HepG2 (cell line): ENCODE results near the gene DAGLB. TPM values are rescaled to one million over a fixed set of nuclear protein-coding genes. Genes with fewer than 3 reads are reported as not detected.

Experiments used
- ATAC-seq: fragments of 200-7000 bp; cut with Tn5 transposase; 3 replicates; pipeline ENCODE4 v1.9.1; 2020; ENCODE audit warnings: mild to moderate bottlenecking, moderate library complexity
- BruUV-seq: library from RNA; stranded (reverse); fragments of 400-500 nt; replicated peaks from 2 replicates; lab custom pipeline; 2021; lab: Mats Ljungman, UMichigan
- CTCF ChIA-PET: fragments of 300-600 bp; formaldehyde crosslinking; extraction: SDS; loops from one replicate; lab custom pipeline; 2021; ENCODE audit warnings: low total read pairs, inconsistent platforms, low intra/inter-chr PET ratio; lab: Yijun Ruan, JAX
- POLR2A ChIA-PET: fragments of 350-600 bp; sonication (Branson Sonifier 250); formaldehyde crosslinking; loops from one replicate; lab custom pipeline; 2020; ENCODE audit warnings: antibody characterized with exemption, inconsistent platforms; lab: Yijun Ruan, JAX
- DNase-seq: peaks from one replicate; pipeline ENCODE4 v3.0.0-alpha.2; 2015; ENCODE audit warnings: low spot score
- FAIRE-seq: peaks from 3 replicates; lab custom pipeline; 2011; peaks lifted over from hg19 to GRCh38; lab: Jason Lieb, UNC
- H2AFZ ChIP-seq: one replicate; pipeline ENCODE4 v1.6.1; 2011; ENCODE audit warnings: low read length, inconsistent platforms
- H3K27ac ChIP-seq: fragments of 300-600 bp; 3 replicates; pipeline ENCODE4 v1.8.0; 2011; ENCODE audit warnings: mixed run types, mild to moderate bottlenecking, mixed read lengths, low read length, inconsistent platforms; ENCODE audit not compliant: insufficient read depth; ENCODE audit errors: extremely low read length
- H3K27me3 ChIP-seq, 2 experiments: fragments of 200-600 bp in 1 of 2; 2 replicates in 1 of 2; 3 replicates in 1 of 2; pipeline versions ENCODE4 v1.6.0 to v1.8.0; 2011; ENCODE audit warnings: low read length in 2 of 2, mild to moderate bottlenecking in 2 of 2, moderate library complexity in 2 of 2, inconsistent platforms in 1 of 2; ENCODE audit not compliant: insufficient read depth in 2 of 2, control insufficient read depth in 1 of 2
- H3K36me3 ChIP-seq, 2 experiments: fragments of 200-600 bp in 1 of 2; replicated peaks in 1 of 2; 2 replicates in 1 of 2; 3 replicates in 1 of 2; pipeline versions ENCODE4 v1.5.1 to v1.8.0; 2011; ENCODE audit warnings: low read length in 2 of 2, inconsistent platforms in 1 of 2; ENCODE audit not compliant: insufficient read depth in 2 of 2, control insufficient read depth in 1 of 2
- H3K4me1 ChIP-seq: 2 replicates; pipeline ENCODE4 v1.5.1; 2012; ENCODE audit warnings: low read length, inconsistent platforms; ENCODE audit not compliant: insufficient read depth
- H3K4me2 ChIP-seq: 2 replicates; pipeline ENCODE4 v1.6.0; 2011; ENCODE audit warnings: low read depth, low read length, inconsistent platforms
- H3K4me3 ChIP-seq, 3 experiments: fragments of 200-600 bp in 1 of 3; sonication (generic), shearing (Covaris generic) in 1 of 3; replicated peaks in 1 of 3; 2 replicates each; pipeline ENCODE4 v1.5.1; 2011 to 2016; ENCODE audit warnings: low read length in 3 of 3, inconsistent platforms in 2 of 3, low read depth in 2 of 3, mild to moderate bottlenecking in 2 of 3, control low read depth in 1 of 3, mixed read lengths in 1 of 3; ENCODE audit not compliant: insufficient read depth in 1 of 3
- H3K79me2 ChIP-seq: one replicate; pipeline ENCODE4 v1.6.1; 2011; ENCODE audit warnings: low read length, inconsistent platforms; ENCODE audit not compliant: insufficient read depth
- H3K9ac ChIP-seq: 2 replicates; pipeline ENCODE4 v1.6.0; 2011; ENCODE audit warnings: mild to moderate bottlenecking, low read depth, low read length, inconsistent platforms; ENCODE audit not compliant: insufficient read depth
- H3K9me3 ChIP-seq: 2 replicates; pipeline ENCODE4 v1.5.1; 2012; ENCODE audit warnings: mild to moderate bottlenecking, low read length
- H4K20me1 ChIP-seq: 2 replicates; pipeline ENCODE4 v1.6.0; 2011; ENCODE audit warnings: inconsistent platforms, mild to moderate bottlenecking, low read length, moderate library complexity; ENCODE audit not compliant: insufficient read depth
- FOSL2 ChIP-seq: sonication (generic); formaldehyde crosslinking; IDR thresholded peaks from 2 replicates; pipeline ENCODE4 v1.4.0; 2020; ENCODE audit warnings: missing genetic modification reagents
- FOXK2 ChIP-seq: fragments of 450-650 bp; IDR thresholded peaks from 2 replicates; pipeline ENCODE4 v1.6.1; 2016
- MAFF ChIP-seq: IDR thresholded peaks from 2 replicates; pipeline ENCODE4 v1.6.1; 2011; ENCODE audit warnings: low read depth, low read length, improper control_type of control experiment
- WGBS: methylation state at CpG from one replicate; pipeline ENCODE4 v1.1.6; 2017; ENCODE audit warnings: low lambda C conversion rate; 5-methylcytosine and 5-hydroxymethylcytosine counted together
- in situ Hi-C: cut with HindIII; loops from 2 replicates; pipeline ENCODE4 v1.10.0; 2017; ENCODE audit warnings: low pct_unique_long_range_greater_than_20kb; ENCODE audit not compliant: extremely low pct_ligation_motif_present
- intact Hi-C: fragments of 100-400 bp; cut with micrococcal nuclease; formaldehyde crosslinking; loops from one replicate; pipeline ENCODE4 v1.10.0; 2022; ENCODE audit not compliant: unreplicated experiment
- polyA plus RNA-seq, 8 experiments: library from polyadenylated mRNA; depleted of rRNA in 3 of 8; stranded (reverse) in 7 of 8; unstranded in 1 of 8; fragments of >200 nt; fragmentation: Illumina TruSeq in 4 of 8; extraction: Trizol in 4 of 8; gene quantifications; 2 replicates each; pipeline versions ENCODE4 v1.2.1 to v1.2.3, GENCODE V29; 2011 to 2016; ENCODE audit warnings: low read depth in 4 of 8, missing spikeins in 1 of 8, mixed read lengths in 1 of 8; ENCODE audit not compliant: insufficient read depth in 1 of 8
- total RNA-seq, 5 experiments: library from RNA; depleted of rRNA; stranded (reverse); fragments of >200 nt; fragmentation: Illumina TruSeq; extraction: Trizol; gene quantifications; 2 replicates each; pipeline ENCODE4 v1.2.3, GENCODE V29; 2016; ENCODE audit warnings: low read depth in 1 of 5

The DAGLB gene
- total and polyA plus RNA-seq, 2 of the 13 experiments (the other 11 are each of a cell fraction or from before 2014, with no cell fraction given), result 7.9 to 9.8 TPM

- H3K27ac ChIP-seq, result no peak overlapping the region
- WGBS, result 97% methylated on average over 13 of the region's 13 CpGs
- no TSS peak for BruUV-seq
- no peak overlapping the region for H2AFZ ChIP-seq
- peaks cover 22% of the 10 kb centered on the region for H3K79me2 ChIP-seq
- H3K4me3 ChIP-seq, result no peak overlapping the region
- TF ChIP-seq MAFF, result no peak
- ATAC-seq, result no peak
- peaks cover 7% of the 10 kb centered on the region; the same call in 1 of the 2 replicates for H4K20me1 ChIP-seq
- DNase-seq, result no peak
- no peaks in the 10 kb centered on the region; a peak in 1 of 5 replicates for H3K27me3 ChIP-seq
- no peak overlapping the region for H3K4me2 ChIP-seq
- in situ Hi-C loops, result no loop called here
- ChIA-PET CTCF (no interaction called here), POLR2A (interaction anchor here (1.1 kb wide), 1 partner anchor 32 kb away, joined by 3 read pairs; no protein-coding TSS in a partner anchor)
- intact Hi-C loops, result no loop called here
- H3K36me3 ChIP-seq, result peaks cover 7 to 35% of the 10 kb centered on the region in 2 experiments
- FAIRE-seq, result no peak
- no peaks in the 10 kb centered on the region for H3K9me3 ChIP-seq
- no peak overlapping the region for H3K9ac ChIP-seq
- peaks cover 18% of the 10 kb centered on the region for H3K4me1 ChIP-seq
Observed at GRCh38 chr7:6444516-6445269, 3.1 kb downstream of the DAGLB start.

DNA sequence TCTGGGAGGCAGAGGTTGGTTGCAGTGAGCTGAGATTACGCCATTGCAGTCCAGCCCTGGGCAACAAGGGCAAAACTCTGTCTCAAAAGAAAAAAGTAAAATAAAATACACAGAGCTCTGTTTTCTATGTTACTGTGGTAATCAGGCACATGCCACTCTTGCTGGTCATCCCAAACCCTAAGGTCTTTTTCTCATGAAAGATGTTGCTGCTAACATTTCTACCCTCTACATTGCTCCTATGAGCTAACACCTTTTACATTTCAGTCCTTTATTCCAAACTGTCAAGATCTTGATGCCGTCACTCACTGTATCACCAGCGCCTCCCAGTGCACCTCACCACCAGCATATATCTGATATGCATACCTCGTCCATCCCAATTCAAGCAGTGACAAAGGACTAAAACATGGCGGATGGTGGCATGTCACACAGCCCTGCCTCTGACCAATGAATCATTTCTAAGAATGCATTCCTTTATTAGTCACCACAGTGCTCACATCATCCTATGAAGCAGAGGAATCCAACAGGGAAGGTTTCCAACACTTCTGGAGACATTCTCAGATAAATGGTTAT is 4.3 kb downstream of the DAGLB start:
- in situ Hi-C loops (no loop called here), intact Hi-C loops (no loop called here)
- FAIRE-seq (no peak), ATAC-seq (no peak), DNase-seq (peak; percentile 18)
- no peak overlapping the region for H3K4me2 ChIP-seq
- H3K27ac ChIP-seq, result no peak overlapping the region
- 100% methylated on average over 5 of the region's 5 CpGs for WGBS
- BruUV-seq, result no TSS peak
- H3K36me3 ChIP-seq, result peaks cover 7 to 37% of the 10 kb centered on the region in 2 experiments
- H3K27me3 ChIP-seq, result no peaks in the 10 kb centered on the region; a peak in 1 of 5 replicates
- ChIA-PET POLR2A (no interaction called here), CTCF (no interaction called here)
- H3K9me3 ChIP-seq, result no peaks in the 10 kb centered on the region
- peak; percentile 25; the same call in 1 of the 2 replicates for TF ChIP-seq FOSL2 (CRISPR knock-in tag)
- no peak for TF ChIP-seq FOXK2
- no peaks in the 10 kb centered on the region for H4K20me1 ChIP-seq
- no peak overlapping the region for H2AFZ ChIP-seq
- peaks cover 6% of the 10 kb centered on the region for H3K4me1 ChIP-seq
- H3K4me3 ChIP-seq, result no peak overlapping the region
- H3K79me2 ChIP-seq, result peaks cover 27% of the 10 kb centered on the region
- H3K9ac ChIP-seq, result no peak overlapping the region
